Pulmonary artery endothelial cell (primary cell): ENCODE results near the gene SRSF7. TPM values are rescaled to one million over a fixed set of nuclear protein-coding genes. Genes with fewer than 3 reads are reported as not detected.
A peak's percentile ranks its signal among the peaks of the same experiment; 100 is the strongest.
"Not testable (repeated sequence)": the region's sequence is repeated elsewhere in the genome, so short reads cannot be mapped to it uniquely, and the experiment has no call there.

Experiments
- DNase-seq: peaks from one replicate; pipeline ENCODE4 v3.0.0-alpha.2; 2011; ENCODE audit warnings: low read depth, low spot score
- total RNA-seq: library from RNA; depleted of rRNA; stranded (reverse); fragments of >200 nt; gene quantifications from 2 replicates; pipeline ENCODE4 v1.2.3, GENCODE V29; 2014

SRSF7 gene
- total RNA-seq = 181 and 248 TPM in 2 replicates

GRCh38 chr2:38750891-38751595 is at the start of gene SRSF7:
TSS of gene SRSF7 (minus strand) at chr2:38751361. CDS start at chr2:38751256, 105 bp downstream.
- peak; percentile 98 for DNase-seq

- DNase-seq = no peak
Measured at GRCh38 chr2:38797953-38798352, 46.8 kb upstream of the SRSF7 start.

- peak; percentile 26 for DNase-seq
Measured at GRCh38 chr2:38797250-38797676, 46.1 kb upstream of the SRSF7 start.

GRCh38 chr2:38795016-38795415 is 43.9 kb upstream of the SRSF7 start:
- DNase-seq = not testable (repeated sequence)

- DNase-seq = no peak
Measured at GRCh38 chr2:38794235-38794946, 43.2 kb upstream of the SRSF7 start.

- no peak for DNase-seq
Measured at GRCh38 chr2:38793511-38793910, 42.4 kb upstream of the SRSF7 start.

- no peak for DNase-seq
Measured at GRCh38 chr2:38792751-38793150, 41.6 kb upstream of the SRSF7 start.

- DNase-seq = not testable (repeated sequence)
Measured at GRCh38 chr2:38792321-38792720, 41.2 kb upstream of the SRSF7 start.

- no peak for DNase-seq
Measured at GRCh38 chr2:38791744-38792143, 40.6 kb upstream of the SRSF7 start.

GRCh38 chr2:38789691-38790090 is 38.5 kb upstream of the SRSF7 start:
- DNase-seq = no peak

- no peak for DNase-seq
Measured at GRCh38 chr2:38788306-38788705, 37.1 kb upstream of the SRSF7 start.

GRCh38 chr2:38783586-38783985 is 32.4 kb upstream of the SRSF7 start:
- no peak for DNase-seq

GRCh38 chr2:38778687-38779082 is 27.5 kb upstream of the SRSF7 start:
- DNase-seq = no peak

- DNase-seq = no peak
Measured at GRCh38 chr2:38776531-38776930, 25.4 kb upstream of the SRSF7 start.

- DNase-seq = no peak
Measured at GRCh38 chr2:38775921-38776225, 24.7 kb upstream of the SRSF7 start.

- DNase-seq = no peak
Measured at GRCh38 chr2:38775097-38775920, 24.1 kb upstream of the SRSF7 start.

- no peak for DNase-seq
Measured at GRCh38 chr2:38771632-38772031, 20.5 kb upstream of the SRSF7 start.

GRCh38 chr2:38765551-38765950 is 14.4 kb upstream of the SRSF7 start:
- DNase-seq = no peak

GRCh38 chr2:38765149-38765548 is 14.0 kb upstream of the SRSF7 start:
- no peak for DNase-seq

- DNase-seq = no peak
Measured at GRCh38 chr2:38763728-38764127, 12.6 kb upstream of the SRSF7 start.

- no peak for DNase-seq
Measured at GRCh38 chr2:38763228-38763627, 12.1 kb upstream of the SRSF7 start.

- DNase-seq = not testable (repeated sequence)
Measured at GRCh38 chr2:38755891-38756290, 4.7 kb upstream of the SRSF7 start.
